Measurements from ENCODE around the gene PHF20. TPM values are rescaled to one million over a fixed set of nuclear protein-coding genes. Genes with fewer than 3 reads are reported as not detected.

The PHF20 gene
- total and polyA plus RNA-seq, 2 of the 8 experiments (the other 6 are each of a cell fraction or from before 2014, with no cell fraction given), result 25.6 to 70.1 TPM

- TF ChIP-seq MAX (IDR thresholded peaks at IDR 0.05), result no peak
- no peak for TF ChIP-seq PHF8 (conservative IDR thresholded peaks at IDR 0.05; ENCODE audit: low read depth, low read length)
- no peak for TF ChIP-seq RBBP5 (IDR thresholded peaks at IDR 0.05; ENCODE audit: borderline replicate concordance, low read depth, low read length)
These were observed 200.6 kb downstream of the PHF20 start (continued) for GRCh38 chr20:35972462-35972861.
